Measurements from ENCODE around the gene TAF1B.

GRCh38 chr2:9975805-9976447 lies 132.7 kb downstream of the TAF1B start:
- TF ChIP-seq POLR2A (IDR thresholded peaks at IDR 0.05; ENCODE audit: low read depth, low read length) (no peak), POLR2AphosphoS5 (IDR thresholded peaks at IDR 0.05; ENCODE audit: low read depth, low read length) (no peak), TAF1 (IDR thresholded peaks at IDR 0.05; ENCODE audit: borderline replicate concordance, low read depth, low read length) (no peak)

Data from GM12892 (cell line).